HAP-1 (cell line): ENCODE data around the gene PDE7B.

Source experiments
- DNase-seq, 2 experiments: peaks; one replicate each; pipeline ENCODE4 v3.0.0-alpha.2; 2016 to 2020; ENCODE audit warnings: low spot score in 2 of 2
- H3K27me3 ChIP-seq: fragments of 250-450 bp; sonication (Bioruptor Pico); 2 replicates; pipeline ENCODE4 v1.5.1; 2020; ENCODE audit warnings: low read depth, mild to moderate bottlenecking, moderate library complexity
- H3K36me3 ChIP-seq: fragments of 250-450 bp; sonication (Bioruptor Pico); replicated peaks from 2 replicates; pipeline ENCODE4 v1.5.1; 2020; ENCODE audit warnings: mild to moderate bottlenecking
- H3K4me1 ChIP-seq: fragments of 250-450 bp; sonication (Bioruptor Pico); 2 replicates; pipeline ENCODE4 v1.5.1; 2020; ENCODE audit warnings: mild to moderate bottlenecking
- H3K4me3 ChIP-seq: fragments of 250-450 bp; sonication (Bioruptor Pico); 2 replicates; pipeline ENCODE4 v1.5.1; 2020; ENCODE audit warnings: mild to moderate bottlenecking, moderate library complexity
- H3K9me3 ChIP-seq: fragments of 250-450 bp; sonication (Bioruptor Pico); 2 replicates; pipeline ENCODE4 v1.5.1; 2020; ENCODE audit warnings: mild to moderate bottlenecking, moderate library complexity
- in situ Hi-C: fragments of 300-500 bp; cut with MboI; formaldehyde crosslinking; loops from 3 replicates; pipeline ENCODE4 v1.14.3; 2020; ENCODE audit warnings: low sequenced_read_pairs, inconsistent platforms, mixed read lengths

The PDE7B gene

DNA sequence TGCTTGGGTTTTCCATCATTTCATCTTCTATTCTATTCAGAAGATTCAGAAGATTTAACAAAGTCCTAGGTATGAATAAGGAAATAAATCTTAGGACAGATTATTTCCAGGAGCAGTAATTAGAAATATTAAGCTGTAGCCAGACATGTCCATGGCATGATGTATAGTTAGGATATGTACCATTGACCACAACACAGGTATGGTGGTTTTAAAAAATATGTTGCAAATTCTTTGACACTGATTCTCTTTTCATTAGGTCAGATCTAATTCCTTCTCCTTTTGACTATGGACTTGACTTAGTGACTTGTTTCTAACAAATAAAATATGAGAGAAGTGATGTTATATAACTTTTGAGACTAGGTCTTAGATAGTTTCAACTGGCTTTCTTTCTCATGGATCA lies 23.5 kb upstream of the PDE7B start:
- Histone ChIP-seq H3K9me3 (no peaks in the 10 kb centered on the region), H3K27me3 (0 out of 2 replicates have a peak, but pooled peaks cover 2% of the 10 kb centered on the region), H3K36me3 (no peaks in the 10 kb centered on the region), H3K4me1 (no peaks in the 10 kb centered on the region), H3K4me3 (no peak overlapping the region)
- DNase-seq: no peak
- in situ Hi-C loops: no loop called here

DNA sequence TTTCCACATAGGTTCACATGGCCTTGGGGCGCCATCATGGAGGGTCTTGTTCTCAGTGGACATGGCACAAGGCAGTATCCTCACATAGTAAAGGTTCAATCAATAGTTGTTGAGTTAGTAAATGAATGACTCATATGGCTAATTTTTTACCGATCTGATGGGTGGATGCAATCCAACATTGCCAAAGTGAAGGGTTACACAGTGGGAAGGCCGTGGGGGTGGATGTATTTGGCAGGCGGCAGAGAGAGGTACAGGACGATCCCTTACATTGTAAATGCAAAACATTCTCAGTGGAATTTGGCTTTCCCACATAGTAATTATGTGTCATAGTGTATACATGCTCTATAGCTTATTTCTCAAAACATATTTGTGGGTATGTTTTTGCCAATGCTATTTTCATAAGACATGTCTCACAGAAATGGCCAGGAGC lies 21.0 kb upstream of the PDE7B start:
- peaks cover 8% of the 10 kb centered on the region; the same call in 1 of the 2 replicates for H3K27me3 ChIP-seq
- no peak for DNase-seq

GRCh38 chr6:135831016-135831415 lies 20.5 kb upstream of the PDE7B start:
- Histone ChIP-seq H3K4me1 (no peaks in the 10 kb centered on the region), H3K4me3 (no peak overlapping the region), H3K27me3 (peaks cover 8% of the 10 kb centered on the region; the same call in 1 of the 2 replicates), H3K36me3 (no peaks in the 10 kb centered on the region), H3K9me3 (no peaks in the 10 kb centered on the region)
- in situ Hi-C loops: no loop called here
- DNase-seq: no peak

More for the DNA sequence above, 21.0 kb upstream of the PDE7B start:
- Histone ChIP-seq H3K36me3 (no peaks in the 10 kb centered on the region), H3K4me3 (no peak overlapping the region), H3K9me3 (no peaks in the 10 kb centered on the region), H3K4me1 (no peaks in the 10 kb centered on the region)
- in situ Hi-C loops: no loop called here

DNA sequence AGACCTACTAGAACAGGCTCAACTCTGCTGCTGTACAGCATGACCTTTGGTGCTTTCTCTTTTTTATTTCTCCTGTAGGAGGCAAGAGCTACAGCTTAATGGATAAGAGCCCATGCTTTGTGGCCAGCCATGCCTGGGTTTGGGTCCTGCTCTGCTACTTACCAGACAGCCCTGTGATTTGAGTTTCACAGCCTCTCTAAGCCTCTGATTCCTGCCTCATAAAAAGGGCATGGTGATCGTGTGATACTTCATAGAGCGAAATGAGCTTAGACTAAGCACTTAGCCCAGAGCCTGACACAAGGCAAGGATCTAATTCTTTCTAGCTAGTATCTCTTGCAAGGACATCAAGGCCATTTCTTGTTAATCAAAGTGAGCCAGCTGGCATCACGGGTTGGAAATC lies 19.3 kb upstream of the PDE7B start:
- H3K9me3 ChIP-seq: no peaks in the 10 kb centered on the region
- in situ Hi-C loops: no loop called here
- H3K4me3 ChIP-seq: no peak overlapping the region
- no peak for DNase-seq
- no peaks in the 10 kb centered on the region for H3K4me1 ChIP-seq
- no peaks in the 10 kb centered on the region for H3K36me3 ChIP-seq
- peaks cover 8% of the 10 kb centered on the region; the same call in 1 of the 2 replicates for H3K27me3 ChIP-seq

- H3K4me1 ChIP-seq: no peaks in the 10 kb centered on the region
- H3K36me3 ChIP-seq: no peaks in the 10 kb centered on the region
- in situ Hi-C loops: no loop called here
- DNase-seq: no peak
- no peaks in the 10 kb centered on the region for H3K9me3 ChIP-seq
- no peak overlapping the region for H3K4me3 ChIP-seq
- peaks cover 8% of the 10 kb centered on the region; the same call in 1 of the 2 replicates for H3K27me3 ChIP-seq
These were observed 17.7 kb upstream of the PDE7B start for GRCh38 chr6:135833771-135834170.

GRCh38 chr6:135837735-135838449 lies 13.6 kb upstream of the PDE7B start:
- Histone ChIP-seq H3K27me3 (peaks cover 9% of the 10 kb centered on the region; the same call in 1 of the 2 replicates), H3K4me1 (no peaks in the 10 kb centered on the region), H3K36me3 (no peaks in the 10 kb centered on the region), H3K9me3 (no peaks in the 10 kb centered on the region), H3K4me3 (no peak overlapping the region)
- in situ Hi-C loops: no loop called here
- DNase-seq: no peak

DNA sequence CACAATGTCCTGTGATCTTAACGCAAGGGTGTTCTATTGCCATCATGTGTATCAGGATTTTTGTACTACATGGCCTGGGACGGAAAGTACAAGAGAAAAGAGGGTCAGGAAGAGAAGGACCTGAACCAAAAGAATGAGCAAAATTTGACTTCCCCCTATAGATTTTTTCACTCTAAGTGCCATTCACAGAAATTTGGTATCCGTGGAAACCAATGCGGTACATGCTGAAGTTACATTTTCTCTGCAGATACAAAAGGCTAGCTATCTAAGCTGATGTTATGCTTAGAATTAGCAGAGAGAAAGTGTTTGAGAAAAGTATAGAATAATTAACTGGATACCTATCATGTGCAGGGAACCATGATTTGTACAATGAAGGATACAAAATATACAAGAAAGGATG lies 12.4 kb upstream of the PDE7B start:
- in situ Hi-C loops: no loop called here

DNA sequence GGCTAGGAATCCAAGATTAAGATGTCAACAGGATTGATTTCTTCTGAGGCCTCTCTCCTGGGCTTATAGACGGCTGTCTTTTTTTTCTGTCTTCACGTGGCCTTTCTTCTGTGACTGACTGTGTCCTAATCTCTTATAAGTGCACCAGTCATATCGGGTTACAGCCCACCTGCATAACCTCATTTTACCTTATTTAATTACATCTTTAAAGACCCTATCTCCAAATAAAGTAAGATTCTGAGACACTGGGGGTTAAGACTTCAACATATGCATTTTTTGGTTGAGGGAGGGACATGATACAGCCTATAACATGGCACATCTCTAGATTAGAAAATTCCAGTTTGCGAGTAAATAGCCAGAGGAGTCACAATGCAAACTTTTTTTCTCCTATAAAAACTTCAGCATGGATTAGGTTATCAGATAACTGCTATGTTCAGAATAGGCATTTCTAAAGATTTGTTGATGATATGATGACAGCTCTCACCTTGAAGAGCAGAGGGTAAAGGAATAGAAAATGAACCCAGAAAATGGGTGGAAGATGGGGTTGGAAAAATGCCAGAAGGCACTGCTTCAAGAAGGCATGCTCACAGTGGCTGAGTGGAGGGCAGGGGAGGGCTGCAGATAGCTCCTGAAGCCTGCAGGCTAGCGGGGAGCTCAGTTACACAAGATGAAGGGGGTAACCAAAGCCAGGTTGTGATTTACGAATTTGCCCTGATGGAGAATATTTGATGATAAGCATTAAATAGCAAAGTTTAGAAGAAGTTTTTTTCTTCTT lies 8.7 kb upstream of the PDE7B start:
- Histone ChIP-seq H3K27me3 (peaks cover 3% of the 10 kb centered on the region; the same call in 1 of the 2 replicates), H3K4me3 (no peak overlapping the region), H3K36me3 (no peaks in the 10 kb centered on the region), H3K4me1 (no peaks in the 10 kb centered on the region), H3K9me3 (no peaks in the 10 kb centered on the region)
- DNase-seq: no peak
- in situ Hi-C loops: no loop called here

More for the DNA sequence above, 12.4 kb upstream of the PDE7B start:
- Histone ChIP-seq H3K9me3 (no peaks in the 10 kb centered on the region), H3K36me3 (no peaks in the 10 kb centered on the region), H3K27me3 (peaks cover 4% of the 10 kb centered on the region; the same call in 1 of the 2 replicates), H3K4me3 (no peak overlapping the region), H3K4me1 (no peaks in the 10 kb centered on the region)
- DNase-seq: no peak

- DNase-seq: no peak
- H3K9me3 ChIP-seq: no peaks in the 10 kb centered on the region
- no peaks in the 10 kb centered on the region for H3K36me3 ChIP-seq
- H3K4me1 ChIP-seq: no peaks in the 10 kb centered on the region
- H3K4me3 ChIP-seq: no peak overlapping the region
- H3K27me3 ChIP-seq: peaks cover 21% of the 10 kb centered on the region
- in situ Hi-C loops: no loop called here
These were observed 619 bp upstream of the PDE7B start for GRCh38 chr6:135850882-135851281.

DNA sequence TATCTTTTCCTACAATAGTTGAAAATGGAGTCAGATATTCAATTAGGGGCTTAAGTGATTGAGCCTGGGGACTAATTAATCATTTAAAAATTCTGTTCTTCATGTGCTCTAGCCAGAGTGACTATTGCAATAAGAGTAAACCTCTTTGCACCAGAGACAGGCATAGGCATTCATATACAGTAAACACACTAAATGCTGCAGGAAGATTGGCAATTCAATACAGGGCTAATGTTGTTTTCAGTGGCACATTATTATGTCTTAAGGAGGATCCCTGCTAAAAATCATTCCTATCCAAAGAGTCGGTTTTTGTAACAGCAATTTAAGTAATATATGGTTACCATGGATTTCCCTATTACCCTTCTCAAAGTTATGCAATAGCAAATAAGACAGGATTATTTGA lies 1.2 kb downstream of the PDE7B start:
- in situ Hi-C loops: no loop called here
- Histone ChIP-seq H3K36me3 (no peaks in the 10 kb centered on the region), H3K4me3 (no peak overlapping the region), H3K4me1 (no peaks in the 10 kb centered on the region), H3K9me3 (no peaks in the 10 kb centered on the region), H3K27me3 (peaks cover 21% of the 10 kb centered on the region)
- no peak for DNase-seq

GRCh38 chr6:135853227-135853626 lies 1.7 kb downstream of the PDE7B start:
- no peak overlapping the region for H3K4me3 ChIP-seq

DNA sequence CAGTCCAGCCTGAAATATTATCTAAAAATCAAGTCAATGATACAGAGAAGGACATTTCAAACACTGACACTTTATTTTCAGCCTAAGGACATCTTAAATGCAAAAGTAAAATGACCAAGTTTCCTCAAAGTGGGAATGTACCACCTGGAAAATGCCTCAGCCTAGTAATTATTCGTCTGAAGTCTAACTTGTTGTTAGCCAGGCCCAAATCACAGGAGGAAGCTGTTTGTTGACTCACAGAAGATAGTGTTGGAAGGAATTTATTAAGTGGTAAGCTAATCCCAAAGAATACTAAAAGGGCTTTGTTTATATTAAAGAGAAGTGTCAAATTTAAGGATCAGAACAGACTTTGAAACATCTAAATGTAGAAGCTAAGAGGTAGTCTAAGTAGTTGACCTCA lies 2.5 kb downstream of the PDE7B start:
- in situ Hi-C loops: no loop called here
- DNase-seq: no peak
- no peak overlapping the region for H3K4me3 ChIP-seq
- H3K27me3 ChIP-seq: peaks cover 18% of the 10 kb centered on the region
- H3K9me3 ChIP-seq: no peaks in the 10 kb centered on the region
- no peaks in the 10 kb centered on the region for H3K4me1 ChIP-seq
- H3K36me3 ChIP-seq: no peaks in the 10 kb centered on the region

More at GRCh38 chr6:135853227-135853626, 1.7 kb downstream of the PDE7B start:
- peaks cover 21% of the 10 kb centered on the region for H3K27me3 ChIP-seq
- H3K36me3 ChIP-seq: no peaks in the 10 kb centered on the region
- DNase-seq: no peak
- H3K4me1 ChIP-seq: no peaks in the 10 kb centered on the region
- in situ Hi-C loops: no loop called here
- no peaks in the 10 kb centered on the region for H3K9me3 ChIP-seq

DNA sequence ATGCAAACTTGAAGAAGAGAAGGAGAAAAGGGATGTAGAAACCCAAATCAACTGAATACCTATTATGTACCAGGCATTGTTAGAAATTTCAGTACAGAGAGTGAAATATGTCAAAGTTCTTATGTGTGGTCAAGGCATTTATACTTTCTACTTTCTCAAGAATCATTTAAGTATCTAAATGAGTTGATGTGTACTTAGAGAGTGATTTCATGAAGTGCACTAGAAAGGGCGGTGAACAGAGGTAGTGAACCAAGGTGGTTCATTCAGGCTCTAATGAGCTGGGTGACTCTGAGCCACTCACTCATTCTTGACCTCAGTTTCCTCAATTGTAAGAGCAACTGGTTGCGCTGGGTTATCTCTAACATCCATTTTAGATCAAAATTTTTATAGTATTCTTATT lies 3.3 kb downstream of the PDE7B start:
- DNase-seq: no peak
- Histone ChIP-seq H3K9me3 (no peaks in the 10 kb centered on the region), H3K4me1 (no peaks in the 10 kb centered on the region), H3K36me3 (no peaks in the 10 kb centered on the region), H3K27me3 (peaks cover 17% of the 10 kb centered on the region), H3K4me3 (no peak overlapping the region)
- in situ Hi-C loops: no loop called here

DNA sequence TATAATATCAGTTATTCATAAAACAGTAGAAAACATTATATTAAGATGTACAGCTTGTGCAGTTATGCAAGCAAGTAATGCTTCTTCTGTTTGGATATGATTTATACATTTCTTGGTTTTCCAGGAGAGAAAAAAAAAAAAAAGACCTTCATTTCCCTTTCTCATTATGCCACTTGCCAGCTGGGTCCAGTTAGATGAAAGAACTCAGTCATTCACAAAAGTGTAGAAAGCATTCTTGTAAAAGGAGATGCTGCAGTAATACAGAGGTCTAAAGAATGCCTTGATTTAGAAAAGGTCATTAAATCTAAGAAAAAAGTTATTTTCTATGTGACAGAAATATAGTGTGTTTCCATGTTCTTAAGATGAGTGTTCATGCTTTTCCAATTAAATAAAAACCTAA lies 7.4 kb downstream of the PDE7B start:
- Histone ChIP-seq H3K4me3 (no peak overlapping the region), H3K27me3 (0 out of 2 replicates have a peak, but pooled peaks cover 3% of the 10 kb centered on the region), H3K36me3 (no peaks in the 10 kb centered on the region), H3K9me3 (no peaks in the 10 kb centered on the region), H3K4me1 (no peaks in the 10 kb centered on the region)
- no peak for DNase-seq
- in situ Hi-C loops: no loop called here
